ENCODE data around the gene CACHD1.

The CACHD1 gene

DNA sequence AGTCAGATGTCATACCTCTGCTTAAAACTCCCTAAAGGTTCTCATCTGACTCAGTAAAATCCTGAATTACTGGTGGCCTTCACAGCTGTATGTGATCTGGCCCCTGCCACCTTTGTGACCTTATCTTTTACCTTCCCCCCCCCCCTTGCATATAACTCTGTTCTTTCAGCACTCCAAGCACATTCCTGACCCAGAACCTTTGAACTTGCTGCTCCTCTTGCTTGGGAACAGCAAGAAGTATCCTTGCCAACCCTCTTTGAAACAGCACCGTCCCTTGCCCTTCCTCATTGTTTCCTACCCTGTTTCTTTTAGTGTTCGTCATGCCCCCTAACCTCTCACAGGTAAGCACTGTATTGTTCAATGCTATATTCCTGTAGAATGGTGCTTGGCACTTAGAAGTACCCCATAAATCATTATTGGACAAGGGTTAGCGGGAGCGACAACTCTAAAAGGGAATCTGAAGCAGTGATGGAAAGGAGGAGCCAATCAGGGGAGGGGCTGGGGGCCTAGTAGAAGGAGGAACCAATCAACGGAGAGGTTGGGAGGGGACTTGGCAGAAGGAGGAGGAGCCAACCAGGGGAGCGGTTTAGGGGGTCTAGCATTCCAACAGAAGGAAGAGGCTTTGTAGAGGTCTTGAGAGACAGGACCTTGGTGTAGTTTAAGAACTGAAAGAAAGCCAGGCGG lies 13.9 kb downstream of the CACHD1 start:
- TF ChIP-seq, protein P1, sequence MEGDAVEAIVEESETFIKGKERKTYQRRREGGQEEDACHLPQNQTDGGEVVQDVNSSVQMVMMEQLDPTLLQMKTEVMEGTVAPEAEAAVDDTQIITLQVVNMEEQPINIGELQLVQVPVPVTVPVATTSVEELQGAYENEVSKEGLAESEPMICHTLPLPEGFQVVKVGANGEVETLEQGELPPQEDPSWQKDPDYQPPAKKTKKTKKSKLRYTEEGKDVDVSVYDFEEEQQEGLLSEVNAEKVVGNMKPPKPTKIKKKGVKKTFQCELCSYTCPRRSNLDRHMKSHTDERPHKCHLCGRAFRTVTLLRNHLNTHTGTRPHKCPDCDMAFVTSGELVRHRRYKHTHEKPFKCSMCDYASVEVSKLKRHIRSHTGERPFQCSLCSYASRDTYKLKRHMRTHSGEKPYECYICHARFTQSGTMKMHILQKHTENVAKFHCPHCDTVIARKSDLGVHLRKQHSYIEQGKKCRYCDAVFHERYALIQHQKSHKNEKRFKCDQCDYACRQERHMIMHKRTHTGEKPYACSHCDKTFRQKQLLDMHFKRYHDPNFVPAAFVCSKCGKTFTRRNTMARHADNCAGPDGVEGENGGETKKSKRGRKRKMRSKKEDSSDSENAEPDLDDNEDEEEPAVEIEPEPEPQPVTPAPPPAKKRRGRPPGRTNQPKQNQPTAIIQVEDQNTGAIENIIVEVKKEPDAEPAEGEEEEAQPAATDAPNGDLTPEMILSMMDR (IDR thresholded peaks at IDR 0.05) = no peak
- no peaks in the 10 kb centered on the region for H3K9me3 ChIP-seq
- intact Hi-C loops (cut with DNase I; ENCODE audit: low total_unique reads) = no loop called here
- DNase-seq = no peak
- H3K27ac ChIP-seq = no peak overlapping the region
- no peaks in the 10 kb centered on the region for H3K36me3 ChIP-seq
- peaks cover 0 to 27% (median 3%) of the 10 kb centered on the region in 4 donors for H3K4me1 ChIP-seq
- H3K4me3 ChIP-seq = no peak overlapping the region
- no peaks in the 10 kb centered on the region for H3K27me3 ChIP-seq

DNA sequence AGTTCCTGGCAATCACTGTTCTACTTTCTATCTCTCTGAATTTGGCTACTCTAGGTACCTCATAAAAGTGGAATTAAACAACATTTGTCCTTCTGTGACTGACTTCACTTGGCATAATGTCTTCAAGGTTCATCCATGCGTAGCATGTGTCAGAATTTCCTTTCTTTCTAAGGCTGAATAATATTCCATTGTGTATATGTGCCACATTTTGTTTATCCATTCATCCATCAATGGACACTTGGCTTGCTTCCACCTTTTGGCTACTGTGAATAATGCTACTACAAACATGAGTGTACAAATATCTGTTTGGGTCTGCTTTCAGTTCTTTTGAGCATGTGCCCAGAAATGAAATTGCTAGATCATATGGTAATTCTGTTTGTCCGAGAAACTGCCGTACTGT lies 14.7 kb downstream of the CACHD1 start:
- DNase-seq = no peak
- Histone ChIP-seq H3K27me3 (no peaks in the 10 kb centered on the region), H3K4me3 (no peak overlapping the region), H3K27ac (no peak overlapping the region), H3K36me3 (no peaks in the 10 kb centered on the region), H3K9me3 (no peaks in the 10 kb centered on the region), H3K4me1 (peaks cover 0 to 19% (median 3%) of the 10 kb centered on the region in 4 donors)
- intact Hi-C loops (cut with DNase I; ENCODE audit: low total_unique reads) = no loop called here
- TF ChIP-seq, protein P1 (IDR thresholded peaks at IDR 0.05) = no peak

DNA sequence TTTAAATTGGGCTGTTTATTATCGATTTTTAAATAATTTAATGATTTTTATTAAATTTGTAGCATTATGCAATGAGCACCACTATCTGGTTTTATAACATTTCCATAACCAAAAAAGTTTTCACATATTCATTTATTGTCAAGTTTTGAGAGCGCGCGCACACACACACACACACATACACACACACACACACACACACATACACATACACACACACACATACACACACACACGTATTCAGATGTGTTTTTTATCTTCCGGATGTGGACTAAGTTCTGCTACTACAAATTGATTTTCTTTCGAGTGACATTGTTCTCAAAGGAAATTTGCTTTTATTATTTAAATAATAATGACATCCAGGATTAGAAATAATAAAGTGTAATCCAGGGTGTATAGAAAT lies 16.3 kb downstream of the CACHD1 start:
- intact Hi-C loops (cut with DNase I; ENCODE audit: low total_unique reads) = no loop called here
- H3K4me3 ChIP-seq = no peak overlapping the region
- no peak for DNase-seq
- H3K27ac ChIP-seq = no peak overlapping the region
- H3K9me3 ChIP-seq = no peaks in the 10 kb centered on the region
- no peaks in the 10 kb centered on the region for H3K27me3 ChIP-seq
- peaks cover 0 to 10% (median 2%) of the 10 kb centered on the region in 4 donors for H3K4me1 ChIP-seq
- TF ChIP-seq, protein P1 (IDR thresholded peaks at IDR 0.05) = no peak
- H3K36me3 ChIP-seq = no peaks in the 10 kb centered on the region

DNA sequence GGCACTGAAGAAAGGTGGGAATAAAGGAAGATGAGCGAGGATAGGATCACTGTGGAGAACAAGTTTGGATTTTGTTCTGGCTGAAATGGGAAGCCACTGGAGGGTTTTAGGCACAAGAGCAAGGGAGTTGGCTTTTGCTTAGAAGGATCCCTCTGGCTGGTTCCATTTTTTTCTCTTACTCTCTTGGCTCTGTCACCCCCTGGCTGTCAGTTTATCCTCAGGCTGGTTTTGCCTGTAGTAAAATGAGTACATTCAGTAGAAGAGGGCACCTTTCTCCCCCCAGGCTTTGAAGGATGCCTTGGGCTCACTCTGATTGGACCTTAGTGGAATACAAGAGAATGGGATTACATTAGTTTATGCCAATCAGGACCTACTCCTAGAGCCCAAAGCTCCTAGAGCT lies 17.1 kb downstream of the CACHD1 start:
- no peaks in the 10 kb centered on the region for H3K27me3 ChIP-seq
- H3K36me3 ChIP-seq = no peaks in the 10 kb centered on the region
- TF ChIP-seq, protein P1 (IDR thresholded peaks at IDR 0.05) = no peak
- H3K27ac ChIP-seq = no peak overlapping the region
- no peaks in the 10 kb centered on the region for H3K9me3 ChIP-seq
- intact Hi-C loops (cut with DNase I; ENCODE audit: low total_unique reads) = no loop called here
- DNase-seq = no peak
- H3K4me3 ChIP-seq = no peak overlapping the region
- H3K4me1 ChIP-seq = peaks cover 0 to 4% (median 0%) of the 10 kb centered on the region in 4 donors

DNA sequence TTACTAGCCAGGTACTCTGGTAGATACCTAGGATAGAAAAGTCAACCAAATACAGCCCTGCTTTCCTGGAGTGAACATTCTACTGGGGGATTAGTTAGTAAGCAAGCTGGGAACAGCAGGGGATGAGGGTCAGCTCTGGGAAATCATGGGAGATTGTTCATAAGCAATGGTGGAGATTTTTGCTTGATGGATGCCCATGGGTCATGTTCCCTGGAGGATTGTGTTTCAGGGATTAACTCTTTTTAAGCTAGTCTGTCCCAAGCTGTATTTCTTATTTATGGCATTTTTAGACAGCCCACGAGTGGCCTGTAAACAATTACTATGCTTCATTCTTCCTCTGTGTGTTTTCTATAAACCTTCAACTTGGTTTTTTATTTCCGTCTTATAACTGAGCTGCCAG lies 18.9 kb downstream of the CACHD1 start:
- DNase-seq = no peak
- no peaks in the 10 kb centered on the region for H3K4me1 ChIP-seq
- no peak overlapping the region for H3K4me3 ChIP-seq
- no peaks in the 10 kb centered on the region for H3K9me3 ChIP-seq
- intact Hi-C loops (cut with DNase I; ENCODE audit: low total_unique reads) = no loop called here
- H3K27ac ChIP-seq = no peak overlapping the region
- TF ChIP-seq, protein P1 (IDR thresholded peaks at IDR 0.05) = no peak
- no peaks in the 10 kb centered on the region for H3K36me3 ChIP-seq
- H3K27me3 ChIP-seq = no peaks in the 10 kb centered on the region

DNA sequence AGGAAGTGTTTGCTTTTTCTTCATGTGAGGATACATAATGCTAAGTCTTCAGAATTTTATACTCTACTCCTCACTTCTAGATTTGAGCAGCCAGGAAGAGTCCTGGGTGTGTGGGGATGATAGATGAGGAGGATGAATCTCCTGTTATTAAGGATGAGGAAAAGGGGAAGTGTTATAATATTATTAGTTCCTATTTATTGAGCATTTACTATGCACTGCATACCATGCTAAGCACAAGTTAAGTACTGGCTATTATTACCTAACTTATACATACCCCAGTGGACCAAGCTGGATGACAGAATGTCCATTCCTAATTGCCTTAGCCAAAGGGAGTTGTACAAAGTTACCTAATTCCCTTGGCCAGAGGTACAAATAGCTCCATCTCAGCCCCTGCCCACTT lies 19.8 kb downstream of the CACHD1 start:
- intact Hi-C loops (cut with DNase I; ENCODE audit: low total_unique reads) = no loop called here

More for the DNA sequence above, 19.8 kb downstream of the CACHD1 start:
- no peaks in the 10 kb centered on the region for H3K9me3 ChIP-seq
- no peak overlapping the region for H3K27ac ChIP-seq
- TF ChIP-seq, protein P1 (IDR thresholded peaks at IDR 0.05) = no peak
- no peak overlapping the region for H3K4me3 ChIP-seq
- H3K4me1 ChIP-seq = no peaks in the 10 kb centered on the region
- no peaks in the 10 kb centered on the region for H3K27me3 ChIP-seq
- H3K36me3 ChIP-seq = no peaks in the 10 kb centered on the region
- DNase-seq = no peak
